ENCODE measurements around the gene ACTMAP.
"Not testable (repeated sequence)": the region's sequence is repeated elsewhere in the genome, so short reads cannot be mapped to it uniquely, and the experiment has no call there.

The ACTMAP gene

GRCh38 chr19:40791349-40791748, 41.1 kb upstream of the ACTMAP start:
- Histone ChIP-seq H3K79me2 (ENCODE audit: insufficient read depth, low read length) (no peaks in the 10 kb centered on the region), H3K9ac (ENCODE audit: low read depth, low read length, poor library complexity, severe bottlenecking) (no peak overlapping the region), H3K27me3 (ENCODE audit: insufficient read depth, low read length, poor library complexity, severe bottlenecking) (no peaks in the 10 kb centered on the region), H3K36me3 (ENCODE audit: insufficient read depth, low read length) (no peaks in the 10 kb centered on the region), H2AFZ (ENCODE audit: low read length) (no peak overlapping the region), H3K4me2 (ENCODE audit: low read depth, low read length, poor library complexity, severe bottlenecking) (no peak overlapping the region), H4K20me1 (ENCODE audit: insufficient read depth, low read length, poor library complexity, severe bottlenecking) (no peaks in the 10 kb centered on the region), H3K4me1 (ENCODE audit: insufficient read depth, low read length, poor library complexity, severe bottlenecking) (no peaks in the 10 kb centered on the region), H3K9me2 (replicated peaks; ENCODE audit: low read depth, low read length) (no peaks in the 10 kb centered on the region), H3K9me3 (ENCODE audit: insufficient read depth, low read depth, low read length) (no peaks in the 10 kb centered on the region), H3K4me3 (ENCODE audit: low read length, poor library complexity, severe bottlenecking) (no peak overlapping the region), H3F3A (ENCODE audit: low read depth) (no peaks in the 10 kb centered on the region)
- TF ChIP-seq CTCF (conservative IDR thresholded peaks at IDR 0.05; ENCODE audit: low read length) (no peak), EZH2phosphoT487 (IDR thresholded peaks at IDR 0.05; ENCODE audit: borderline replicate concordance) (no peak)

GRCh38 chr19:40786060-40787037, 36.1 kb upstream of the ACTMAP start:
- no peak overlapping the region for H2AFZ ChIP-seq (ENCODE audit: low read length)
- TF ChIP-seq CTCF (conservative IDR thresholded peaks at IDR 0.05; ENCODE audit: low read length) = no peak
- no peak for TF ChIP-seq EZH2phosphoT487 (IDR thresholded peaks at IDR 0.05; ENCODE audit: borderline replicate concordance)
- H3K79me2 ChIP-seq (ENCODE audit: insufficient read depth, low read length) = no peaks in the 10 kb centered on the region
- no peaks in the 10 kb centered on the region for H3F3A ChIP-seq (ENCODE audit: low read depth)
- no peak overlapping the region for H3K4me3 ChIP-seq (ENCODE audit: low read length, poor library complexity, severe bottlenecking)
- no peak overlapping the region for H3K9ac ChIP-seq (ENCODE audit: low read depth, low read length, poor library complexity, severe bottlenecking)
- no peaks in the 10 kb centered on the region for H3K9me2 ChIP-seq (replicated peaks; ENCODE audit: low read depth, low read length)
- H3K9me3 ChIP-seq (ENCODE audit: insufficient read depth, low read depth, low read length) = no peaks in the 10 kb centered on the region
- H3K27me3 ChIP-seq (ENCODE audit: insufficient read depth, low read length, poor library complexity, severe bottlenecking) = no peaks in the 10 kb centered on the region
- H3K36me3 ChIP-seq (ENCODE audit: insufficient read depth, low read length) = no peaks in the 10 kb centered on the region
- H3K4me2 ChIP-seq (ENCODE audit: low read depth, low read length, poor library complexity, severe bottlenecking) = no peak overlapping the region
- no peaks in the 10 kb centered on the region for H4K20me1 ChIP-seq (ENCODE audit: insufficient read depth, low read length, poor library complexity, severe bottlenecking)
- no peaks in the 10 kb centered on the region for H3K4me1 ChIP-seq (ENCODE audit: insufficient read depth, low read length, poor library complexity, severe bottlenecking)

- no peaks in the 10 kb centered on the region for H3F3A ChIP-seq (ENCODE audit: low read depth)
- no peaks in the 10 kb centered on the region for H3K27me3 ChIP-seq (ENCODE audit: insufficient read depth, low read length, poor library complexity, severe bottlenecking)
- no peak overlapping the region for H3K9ac ChIP-seq (ENCODE audit: low read depth, low read length, poor library complexity, severe bottlenecking)
- H3K4me2 ChIP-seq (ENCODE audit: low read depth, low read length, poor library complexity, severe bottlenecking) = no peak overlapping the region
- no peaks in the 10 kb centered on the region for H3K36me3 ChIP-seq (ENCODE audit: insufficient read depth, low read length)
- no peak for TF ChIP-seq EZH2phosphoT487 (IDR thresholded peaks at IDR 0.05; ENCODE audit: borderline replicate concordance)
- TF ChIP-seq CTCF (conservative IDR thresholded peaks at IDR 0.05; ENCODE audit: low read length) = no peak
- no peaks in the 10 kb centered on the region for H4K20me1 ChIP-seq (ENCODE audit: insufficient read depth, low read length, poor library complexity, severe bottlenecking)
- no peaks in the 10 kb centered on the region for H3K79me2 ChIP-seq (ENCODE audit: insufficient read depth, low read length)
- H3K4me1 ChIP-seq (ENCODE audit: insufficient read depth, low read length, poor library complexity, severe bottlenecking) = no peaks in the 10 kb centered on the region
- H2AFZ ChIP-seq (ENCODE audit: low read length) = no peak overlapping the region
- H3K4me3 ChIP-seq (ENCODE audit: low read length, poor library complexity, severe bottlenecking) = no peak overlapping the region
- no peaks in the 10 kb centered on the region for H3K9me2 ChIP-seq (replicated peaks; ENCODE audit: low read depth, low read length)
- H3K9me3 ChIP-seq (ENCODE audit: insufficient read depth, low read depth, low read length) = no peaks in the 10 kb centered on the region
Measured at GRCh38 chr19:40785526-40785925, 35.2 kb upstream of the ACTMAP start.

GRCh38 chr19:40784146-40784545, 33.9 kb upstream of the ACTMAP start:
- H3F3A ChIP-seq (ENCODE audit: low read depth); H3K9me2 ChIP-seq (replicated peaks; ENCODE audit: low read depth, low read length); H3K4me2 ChIP-seq (ENCODE audit: low read depth, low read length, poor library complexity, severe bottlenecking); H3K4me1 ChIP-seq (ENCODE audit: insufficient read depth, low read length, poor library complexity, severe bottlenecking); H3K4me3 ChIP-seq (ENCODE audit: low read length, poor library complexity, severe bottlenecking); H3K27me3 ChIP-seq (ENCODE audit: insufficient read depth, low read length, poor library complexity, severe bottlenecking); H2AFZ ChIP-seq (ENCODE audit: low read length); H4K20me1 ChIP-seq (ENCODE audit: insufficient read depth, low read length, poor library complexity, severe bottlenecking); H3K9me3 ChIP-seq (ENCODE audit: insufficient read depth, low read depth, low read length); H3K36me3 ChIP-seq (ENCODE audit: insufficient read depth, low read length); H3K79me2 ChIP-seq (ENCODE audit: insufficient read depth, low read length); H3K9ac ChIP-seq (ENCODE audit: low read depth, low read length, poor library complexity, severe bottlenecking): not testable (repeated sequence)

Data from Loucy (cell line).